ENCODE data around the gene ALDOA. TPM values are rescaled to one million over a fixed set of nuclear protein-coding genes. Genes with fewer than 3 reads are reported as not detected.

The ALDOA gene
- total RNA-seq, 1 experiment from 2014 or later = 1,165 TPM

DNA sequence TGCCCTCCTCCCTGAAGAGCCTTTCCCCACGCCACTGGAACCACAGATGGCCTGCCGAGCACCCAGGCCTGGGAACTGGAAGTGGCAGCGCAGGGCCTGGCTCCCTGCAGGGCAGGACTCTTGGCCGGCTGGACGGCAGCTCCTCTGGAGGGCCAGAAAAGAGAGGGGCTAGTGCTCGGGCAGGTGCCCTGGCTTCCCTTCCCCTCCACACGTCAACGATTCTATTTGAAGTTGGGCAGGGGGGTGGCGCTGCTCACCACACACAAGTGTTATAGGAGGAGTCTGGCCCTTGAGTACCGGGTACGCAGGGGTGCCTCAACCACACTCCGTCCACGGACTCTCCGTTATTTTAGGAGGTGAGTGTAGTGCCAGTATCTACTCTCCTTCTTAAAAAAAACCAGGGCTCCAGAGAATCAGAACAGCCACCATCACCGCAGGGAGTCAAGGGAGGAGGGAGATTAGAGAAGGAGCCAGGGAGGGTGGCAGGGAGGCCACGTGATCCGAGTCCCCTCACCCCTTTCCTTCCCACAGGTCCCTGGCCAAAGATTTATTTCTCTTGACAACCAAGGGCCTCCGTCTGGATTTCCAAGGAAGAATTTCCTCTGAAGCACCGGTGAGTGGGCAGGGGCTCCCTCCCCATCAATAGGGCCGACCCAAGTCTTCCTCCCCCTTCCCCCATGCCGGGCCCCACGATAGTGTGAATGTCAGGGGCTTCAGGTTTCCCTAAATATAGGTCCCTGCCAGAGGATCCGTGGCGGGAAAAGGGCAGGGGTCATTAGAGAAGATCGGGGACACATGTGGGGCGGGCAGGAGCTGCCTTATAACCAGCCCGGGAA lies 1.4 kb upstream of the ALDOA start:
- no TSS peak for BruUV-seq (replicated peaks)
- POLR2A ChIA-PET = interaction anchor here (0.7 to 6.7 kb wide), 8 partner anchors 9 to 260 kb away, joined by 3 to 173 read pairs (median 17); partner anchors contain the start of genes MAPK3, PPP4C and TBX6
- H3K9me3 Mint-ChIP-seq (ENCODE audit: unreplicated experiment) = no peaks in the 10 kb centered on the region
- H3K27ac Mint-ChIP-seq (ENCODE audit: low read depth, unreplicated experiment) = peak overlapping the region; percentile 95
- H3K4me1 Mint-ChIP-seq (ENCODE audit: insufficient read depth, unreplicated experiment) = peaks cover 25% of the 10 kb centered on the region
- peaks cover 39% of the 10 kb centered on the region for H3K36me3 Mint-ChIP-seq (ENCODE audit: insufficient read depth, unreplicated experiment)
- no peaks in the 10 kb centered on the region for H3K27me3 Mint-ChIP-seq (ENCODE audit: insufficient read depth, unreplicated experiment)
- CTCF ChIA-PET = interaction anchor here (0.6 to 1.6 kb wide), 10 partner anchors 9 to 1575 kb away, joined by 3 to 5 read pairs (median 3); partner anchors contain the start of gene TLCD3B
- peak; percentile 15 for TF ChIP-seq CTCF (IDR thresholded peaks at IDR 0.05; ENCODE audit: unreplicated experiment)
- intact Hi-C loops (cut with micrococcal nuclease) = no loop called here
- H3K4me3 Mint-ChIP-seq (ENCODE audit: unreplicated experiment) = peak overlapping the region; percentile 97
- peak; percentile 55 for DNase-seq (ENCODE audit: unreplicated experiment)

DNA sequence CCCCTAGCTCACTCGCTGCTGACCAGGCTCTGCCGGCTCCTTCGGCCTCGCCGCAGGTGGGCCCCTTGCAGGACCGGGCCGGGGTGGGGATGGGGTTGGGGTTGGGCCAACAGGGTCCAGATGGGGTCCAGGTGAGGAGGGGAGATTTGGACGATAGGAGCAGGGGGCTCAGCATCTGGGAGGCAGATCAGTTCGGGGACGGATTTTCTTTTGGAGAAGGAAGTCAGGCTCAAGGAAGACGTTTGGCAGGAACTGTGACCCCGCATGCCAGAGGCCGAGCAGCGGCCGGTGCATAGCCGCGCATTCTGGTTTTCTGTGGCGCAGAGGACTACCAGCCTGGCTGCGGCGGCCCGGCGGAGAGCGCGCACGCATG lies 845 bp upstream of the ALDOA start:
- H3K4me1 Mint-ChIP-seq (ENCODE audit: insufficient read depth, unreplicated experiment) = peaks cover 25% of the 10 kb centered on the region
- DNase-seq (ENCODE audit: unreplicated experiment) = no peak
- TF ChIP-seq CTCF (IDR thresholded peaks at IDR 0.05; ENCODE audit: unreplicated experiment) = no peak
- no peaks in the 10 kb centered on the region for H3K27me3 Mint-ChIP-seq (ENCODE audit: insufficient read depth, unreplicated experiment)
- H3K36me3 Mint-ChIP-seq (ENCODE audit: insufficient read depth, unreplicated experiment) = peaks cover 45% of the 10 kb centered on the region
- peak overlapping the region; percentile 95 for H3K27ac Mint-ChIP-seq (ENCODE audit: low read depth, unreplicated experiment)
- no peaks in the 10 kb centered on the region for H3K9me3 Mint-ChIP-seq (ENCODE audit: unreplicated experiment)
- ChIA-PET POLR2A (interaction anchor here (0.7 to 6.7 kb wide), 17 partner anchors 9 to 683 kb away, joined by 3 to 173 read pairs (median 8); partner anchors contain the start of genes FBRS, MAPK3, MVP and PPP4C), CTCF (interaction anchor here (0.6 to 0.7 kb wide), 4 partner anchors 82 to 1575 kb away, joined by 3 to 4 read pairs (median 3); no protein-coding TSS in a partner anchor)
- BruUV-seq (replicated peaks) = no TSS peak
- peak overlapping the region; percentile 97 for H3K4me3 Mint-ChIP-seq (ENCODE audit: unreplicated experiment)
- intact Hi-C loops (cut with micrococcal nuclease) = loop anchor here (1.0 kb wide), 1 partner anchor 11 kb away; a partner anchor contains a TSS

- Mint-ChIP-seq H3K9me3 (ENCODE audit: unreplicated experiment) (no peaks in the 10 kb centered on the region), H3K4me3 (ENCODE audit: unreplicated experiment) (peak overlapping the region; percentile 97), H3K27me3 (ENCODE audit: insufficient read depth, unreplicated experiment) (no peaks in the 10 kb centered on the region), H3K36me3 (ENCODE audit: insufficient read depth, unreplicated experiment) (peaks cover 51% of the 10 kb centered on the region), H3K4me1 (ENCODE audit: insufficient read depth, unreplicated experiment) (peaks cover 19% of the 10 kb centered on the region), H3K27ac (ENCODE audit: low read depth, unreplicated experiment) (peak overlapping the region; percentile 95)
- CTCF ChIA-PET = interaction anchor here (0.7 to 2.3 kb wide), 3 partner anchors 11 to 73 kb away, joined by 3 to 9 read pairs (median 6); no protein-coding TSS in a partner anchor
- no peak for TF ChIP-seq CTCF (IDR thresholded peaks at IDR 0.05; ENCODE audit: unreplicated experiment)
- POLR2A ChIA-PET = interaction anchor here (0.7 to 6.7 kb wide), 37 partner anchors 9 to 1462 kb away, joined by 3 to 173 read pairs (median 5); partner anchors contain the start of genes CORO1A, FBRS, HIRIP3 and KIF22
- DNase-seq (ENCODE audit: unreplicated experiment) = peak; percentile 62
- intact Hi-C loops (cut with micrococcal nuclease) = loop anchor here (1.0 kb wide), 2 partner anchors 10 to 13 kb away; a partner anchor contains a TSS
- TSS peak; percentile 45 for BruUV-seq (replicated peaks)
Observed at GRCh38 chr16:30065943-30066760, 592 bp downstream of the ALDOA start.

Data from MCF 10A (cell line).